Measurements from ENCODE around the gene SERPINB13. TPM values are rescaled to one million over a fixed set of nuclear protein-coding genes. Genes with fewer than 3 reads are reported as not detected.

Gene SERPINB13
- total RNA-seq, 1 donor from 2014 or later: not detected

DNA sequence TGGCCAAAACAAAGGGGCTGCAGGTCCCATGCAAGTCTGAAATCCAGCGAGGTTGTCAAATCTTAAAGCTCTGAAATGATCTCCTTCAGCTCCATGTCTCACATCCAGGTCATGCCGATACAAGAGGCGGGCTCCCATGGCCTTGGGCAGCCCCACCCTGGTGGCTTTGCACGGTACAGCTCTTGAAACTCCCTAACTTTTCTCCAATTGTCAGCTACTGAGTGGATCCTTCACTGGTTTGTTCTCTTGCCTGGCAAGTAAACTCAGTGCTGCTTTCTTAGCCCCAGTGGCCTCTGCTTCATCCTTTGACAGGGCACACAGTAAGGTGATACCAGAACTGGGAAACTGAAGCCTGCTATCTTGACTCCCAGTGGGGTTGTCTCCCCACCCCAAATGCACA, 26.3 kb downstream of the SERPINB13 start:
- H3K4me1 Mint-ChIP-seq: no peaks in the 10 kb centered on the region
- no peaks in the 10 kb centered on the region for H3K36me3 Mint-ChIP-seq (ENCODE audit: low read depth)
- TF ChIP-seq, protein P1, sequence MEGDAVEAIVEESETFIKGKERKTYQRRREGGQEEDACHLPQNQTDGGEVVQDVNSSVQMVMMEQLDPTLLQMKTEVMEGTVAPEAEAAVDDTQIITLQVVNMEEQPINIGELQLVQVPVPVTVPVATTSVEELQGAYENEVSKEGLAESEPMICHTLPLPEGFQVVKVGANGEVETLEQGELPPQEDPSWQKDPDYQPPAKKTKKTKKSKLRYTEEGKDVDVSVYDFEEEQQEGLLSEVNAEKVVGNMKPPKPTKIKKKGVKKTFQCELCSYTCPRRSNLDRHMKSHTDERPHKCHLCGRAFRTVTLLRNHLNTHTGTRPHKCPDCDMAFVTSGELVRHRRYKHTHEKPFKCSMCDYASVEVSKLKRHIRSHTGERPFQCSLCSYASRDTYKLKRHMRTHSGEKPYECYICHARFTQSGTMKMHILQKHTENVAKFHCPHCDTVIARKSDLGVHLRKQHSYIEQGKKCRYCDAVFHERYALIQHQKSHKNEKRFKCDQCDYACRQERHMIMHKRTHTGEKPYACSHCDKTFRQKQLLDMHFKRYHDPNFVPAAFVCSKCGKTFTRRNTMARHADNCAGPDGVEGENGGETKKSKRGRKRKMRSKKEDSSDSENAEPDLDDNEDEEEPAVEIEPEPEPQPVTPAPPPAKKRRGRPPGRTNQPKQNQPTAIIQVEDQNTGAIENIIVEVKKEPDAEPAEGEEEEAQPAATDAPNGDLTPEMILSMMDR (conservative IDR thresholded peaks at IDR 0.05): no peak
- no peaks in the 10 kb centered on the region for H3K27me3 Mint-ChIP-seq (ENCODE audit: low read depth)
- DNase-seq (ENCODE audit: low read depth, low spot score): no peak
- no peaks in the 10 kb centered on the region for H3K9me3 Mint-ChIP-seq
- no peak overlapping the region for H3K27ac Mint-ChIP-seq (ENCODE audit: unreplicated experiment)
- H3K4me3 Mint-ChIP-seq: no peak overlapping the region

GRCh38 chr18:63617049-63617914, 30.1 kb downstream of the SERPINB13 start:
- no peak for DNase-seq (ENCODE audit: low read depth, low spot score)
- H3K36me3 Mint-ChIP-seq (ENCODE audit: low read depth): no peaks in the 10 kb centered on the region
- TF ChIP-seq, protein P1 (conservative IDR thresholded peaks at IDR 0.05): no peak
- H3K4me3 Mint-ChIP-seq: no peak overlapping the region
- H3K4me1 Mint-ChIP-seq: no peaks in the 10 kb centered on the region
- H3K9me3 Mint-ChIP-seq: no peaks in the 10 kb centered on the region
- H3K27me3 Mint-ChIP-seq (ENCODE audit: low read depth): no peaks in the 10 kb centered on the region
- H3K27ac Mint-ChIP-seq (ENCODE audit: unreplicated experiment): no peak overlapping the region

DNA sequence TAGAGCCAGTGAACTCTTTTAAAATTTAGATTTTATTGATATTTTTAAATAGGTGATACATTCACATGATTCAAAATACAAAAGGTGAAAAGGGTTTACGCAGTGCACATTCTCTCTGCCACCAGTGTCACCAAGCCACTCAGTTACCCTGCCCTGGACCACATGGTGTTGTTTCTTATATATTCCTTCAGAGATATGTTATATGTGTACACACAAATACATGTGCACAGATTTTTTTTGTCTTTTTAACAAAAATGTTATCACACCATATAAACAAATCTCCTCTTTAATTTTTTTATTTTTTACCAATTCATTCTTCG, 30.7 kb downstream of the SERPINB13 start:
- no peak for DNase-seq (ENCODE audit: low read depth, low spot score)
- TF ChIP-seq, protein P1 (conservative IDR thresholded peaks at IDR 0.05): no peak
- Mint-ChIP-seq H3K9me3 (no peaks in the 10 kb centered on the region), H3K27me3 (ENCODE audit: low read depth) (no peaks in the 10 kb centered on the region), H3K36me3 (ENCODE audit: low read depth) (no peaks in the 10 kb centered on the region), H3K27ac (ENCODE audit: unreplicated experiment) (no peak overlapping the region), H3K4me3 (no peak overlapping the region), H3K4me1 (no peaks in the 10 kb centered on the region)

GRCh38 chr18:63619661-63620060, 32.5 kb downstream of the SERPINB13 start:
- Mint-ChIP-seq H3K4me3 (no peak overlapping the region), H3K9me3 (peaks cover 3% of the 10 kb centered on the region), H3K27me3 (ENCODE audit: low read depth) (no peaks in the 10 kb centered on the region), H3K4me1 (no peaks in the 10 kb centered on the region), H3K27ac (ENCODE audit: unreplicated experiment) (no peak overlapping the region), H3K36me3 (ENCODE audit: low read depth) (no peaks in the 10 kb centered on the region)
- DNase-seq (ENCODE audit: low read depth, low spot score): no peak
- TF ChIP-seq, protein P1 (conservative IDR thresholded peaks at IDR 0.05): no peak

DNA sequence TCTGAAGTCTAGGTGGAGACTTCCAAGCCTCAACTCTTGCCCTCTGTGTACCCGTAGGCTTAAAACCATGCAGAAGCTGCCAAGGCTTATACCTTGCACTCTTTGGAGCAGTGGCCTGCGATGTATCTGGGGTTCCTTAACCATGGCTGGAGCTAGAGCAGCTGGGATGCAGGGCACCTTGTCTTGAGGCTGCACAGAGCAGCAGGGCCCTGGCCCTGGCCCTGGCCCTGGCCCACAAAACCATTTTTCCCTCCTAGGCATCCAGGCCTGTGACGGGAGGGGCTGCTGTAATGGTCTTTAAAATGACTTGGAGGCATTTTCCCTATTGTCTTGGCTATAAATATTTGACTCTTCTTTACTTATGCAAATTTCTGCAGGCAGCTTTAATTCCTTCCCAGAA, 37.7 kb downstream of the SERPINB13 start:
- no peak for DNase-seq (ENCODE audit: low read depth, low spot score)
- TF ChIP-seq, protein P1 (conservative IDR thresholded peaks at IDR 0.05): no peak
- no peak overlapping the region for H3K27ac Mint-ChIP-seq (ENCODE audit: unreplicated experiment)
- no peak overlapping the region for H3K4me3 Mint-ChIP-seq
- H3K4me1 Mint-ChIP-seq: no peaks in the 10 kb centered on the region
- H3K36me3 Mint-ChIP-seq (ENCODE audit: low read depth): peaks cover 11% of the 10 kb centered on the region
- no peaks in the 10 kb centered on the region for H3K27me3 Mint-ChIP-seq (ENCODE audit: low read depth)
- H3K9me3 Mint-ChIP-seq: peaks cover 13% of the 10 kb centered on the region
